ENCODE measurements around the gene MAP1LC3C.

GRCh38 chr1:242004751-242005495 is 6.0 kb upstream of the MAP1LC3C start:
- TF ChIP-seq CTCF (IDR thresholded peaks at IDR 0.05) (no peak), ZFX (IDR thresholded peaks at IDR 0.05; ENCODE audit: borderline replicate concordance) (no peak)

Measured in 22Rv1 (cell line).